Stomach smooth muscle (tissue), 2 donors: ENCODE results near the gene MRPL10.

Source experiments
- H3K27ac ChIP-seq: one replicate; pipeline ENCODE4 v1.7.0; 2013; ENCODE audit warnings: mild to moderate bottlenecking, low read length, inconsistent platforms
- H3K27me3 ChIP-seq, 2 donors: one replicate each; pipeline ENCODE4 v1.7.0; 2013; ENCODE audit warnings: low read length in 2 of 2; ENCODE audit not compliant: insufficient read depth in 2 of 2, control insufficient read depth in 1 of 2
- H3K36me3 ChIP-seq, 2 donors: one replicate each; pipeline ENCODE4 v1.7.0; 2013; ENCODE audit warnings: low read length in 2 of 2; ENCODE audit not compliant: control insufficient read depth in 2 of 2, insufficient read depth in 2 of 2
- H3K4me1 ChIP-seq: one replicate; pipeline ENCODE4 v1.7.0; 2013; ENCODE audit warnings: low read length; ENCODE audit not compliant: control insufficient read depth, insufficient read depth
- H3K4me3 ChIP-seq, 2 donors: one replicate each; pipeline ENCODE4 v1.7.0; 2013; ENCODE audit warnings: low read length in 2 of 2
- H3K9ac ChIP-seq, 2 donors: one replicate each; pipeline ENCODE4 v1.7.0; 2013; ENCODE audit warnings: low read length in 2 of 2, mild to moderate bottlenecking in 1 of 2
- H3K9me3 ChIP-seq, 2 donors: one replicate each; pipeline ENCODE4 v1.7.0; 2013; ENCODE audit warnings: low read length in 2 of 2; ENCODE audit not compliant: control insufficient read depth in 2 of 2
- donor health status: healthy.
- donor health status: Pancreatic carcinoma.

MRPL10 gene

DNA sequence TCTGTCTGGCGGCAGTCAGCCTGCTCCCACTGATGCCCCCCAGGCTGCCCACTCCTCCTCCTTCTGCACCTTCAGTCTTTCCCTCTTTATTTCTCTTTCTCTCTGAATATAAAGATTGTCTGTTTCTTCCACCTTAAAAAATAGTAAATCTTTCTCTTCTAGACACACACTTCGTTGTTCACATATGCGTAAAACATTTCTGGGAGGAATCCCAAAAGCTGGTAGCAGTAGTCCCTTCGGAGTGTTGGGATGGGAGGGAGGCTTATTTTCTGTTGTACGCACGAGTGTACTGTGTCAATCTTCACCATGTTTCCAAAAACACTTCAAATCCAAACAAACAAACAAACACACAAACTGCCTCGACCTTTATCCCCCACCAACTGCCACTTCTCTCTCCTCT, 19.6 kb downstream of the MRPL10 start:
- Histone ChIP-seq H3K4me1 (no peaks in the 10 kb centered on the region), H3K9me3 (no peaks in the 10 kb centered on the region), H3K9ac (no peak overlapping the region), H3K27me3 (no peaks in the 10 kb centered on the region), H3K36me3 (peaks cover 4 to 12% of the 10 kb centered on the region in 2 donors), H3K27ac (no peak overlapping the region), H3K4me3 (no peak overlapping the region)

GRCh38 chr17:47810901-47811635, 20.3 kb downstream of the MRPL10 start:
- H3K36me3 ChIP-seq: peaks cover 4 to 9% of the 10 kb centered on the region in 2 donors
- no peaks in the 10 kb centered on the region for H3K9me3 ChIP-seq
- no peaks in the 10 kb centered on the region for H3K4me1 ChIP-seq
- no peaks in the 10 kb centered on the region for H3K27me3 ChIP-seq
- no peak overlapping the region for H3K4me3 ChIP-seq
- no peak overlapping the region for H3K27ac ChIP-seq
- no peak overlapping the region for H3K9ac ChIP-seq

- Histone ChIP-seq H3K9me3 (no peaks in the 10 kb centered on the region), H3K4me3 (no peak overlapping the region), H3K27me3 (no peaks in the 10 kb centered on the region), H3K27ac (no peak overlapping the region), H3K36me3 (peaks cover 4 to 6% of the 10 kb centered on the region in 2 donors), H3K4me1 (no peaks in the 10 kb centered on the region), H3K9ac (no peak overlapping the region)
Measured at GRCh38 chr17:47810200-47810821, 21.0 kb downstream of the MRPL10 start.

DNA sequence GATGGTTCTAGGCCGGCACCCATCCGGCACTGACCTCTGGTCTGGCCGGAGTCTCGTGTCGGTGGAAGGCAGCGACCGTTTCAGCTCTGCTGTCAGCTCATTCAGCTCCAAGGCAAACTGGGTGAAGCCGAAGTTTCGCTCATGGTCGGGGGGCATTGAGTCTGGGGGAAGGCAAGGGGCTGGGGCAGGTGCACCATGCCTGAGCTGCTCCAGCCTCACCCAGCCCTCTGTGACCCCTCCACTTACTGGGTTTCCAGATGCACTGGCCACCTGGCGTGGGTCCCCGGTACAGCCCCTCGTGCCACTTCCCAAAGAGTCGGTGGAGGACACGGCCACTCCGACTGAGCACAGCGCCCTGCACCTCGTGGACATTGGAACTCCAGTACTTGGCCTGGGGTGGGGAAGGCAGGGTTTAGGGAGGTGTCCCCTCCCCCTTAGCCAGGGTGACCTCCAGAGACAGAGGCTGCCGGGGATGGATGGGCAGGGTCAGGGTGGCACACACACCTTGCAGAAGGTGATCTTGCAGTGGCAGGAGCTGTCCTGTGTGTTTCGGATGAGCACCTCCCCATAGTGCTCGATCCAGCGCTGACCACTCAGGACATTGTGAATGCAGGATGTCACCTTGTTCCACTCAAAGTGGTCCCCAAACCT, 22.4 kb downstream of the MRPL10 start:
- Histone ChIP-seq H3K27ac (no peak overlapping the region), H3K4me1 (no peaks in the 10 kb centered on the region), H3K9me3 (no peaks in the 10 kb centered on the region), H3K27me3 (no peaks in the 10 kb centered on the region), H3K9ac (no peak overlapping the region), H3K4me3 (no peak overlapping the region), H3K36me3 (peaks cover 3 to 4% of the 10 kb centered on the region in 2 donors)

- Histone ChIP-seq H3K27ac (no peak overlapping the region), H3K36me3 (peaks cover 3 to 4% of the 10 kb centered on the region in 2 donors), H3K27me3 (no peaks in the 10 kb centered on the region), H3K9ac (no peak overlapping the region), H3K9me3 (no peaks in the 10 kb centered on the region), H3K4me3 (no peak overlapping the region), H3K4me1 (no peaks in the 10 kb centered on the region)
Measured at GRCh38 chr17:47808036-47808829, 23.1 kb downstream of the MRPL10 start.

DNA sequence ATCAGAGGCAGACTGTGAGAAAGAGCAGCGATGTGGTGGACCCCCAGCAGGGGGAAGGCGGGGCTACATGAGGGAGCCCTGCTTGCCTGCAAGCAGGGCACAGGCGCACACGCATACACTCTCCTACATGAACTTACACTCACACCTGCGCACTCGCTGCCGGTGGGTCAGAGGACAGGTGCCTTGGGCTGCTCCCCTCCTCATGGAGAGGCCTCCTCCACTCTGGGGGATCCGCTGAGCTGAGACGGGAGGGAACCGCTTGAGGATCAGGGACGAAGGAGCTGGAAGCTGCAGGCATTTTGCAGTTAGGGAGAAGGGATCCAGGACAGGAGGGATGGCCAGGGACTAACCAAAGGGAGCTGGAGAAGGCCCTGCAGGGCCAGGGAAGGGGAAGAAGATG, 23.9 kb downstream of the MRPL10 start:
- peaks cover 3 to 4% of the 10 kb centered on the region in 2 donors for H3K36me3 ChIP-seq
- no peak overlapping the region for H3K27ac ChIP-seq
- H3K9me3 ChIP-seq: no peaks in the 10 kb centered on the region
- H3K9ac ChIP-seq: no peak overlapping the region
- no peaks in the 10 kb centered on the region for H3K4me1 ChIP-seq
- no peaks in the 10 kb centered on the region for H3K27me3 ChIP-seq
- no peak overlapping the region for H3K4me3 ChIP-seq

GRCh38 chr17:47806913-47807255, 24.5 kb downstream of the MRPL10 start:
- Histone ChIP-seq H3K36me3 (peaks cover 3 to 4% of the 10 kb centered on the region in 2 donors), H3K27me3 (peaks cover 0 to 2% of the 10 kb centered on the region in 2 donors)

GRCh38 chr17:47806026-47806912, 25.1 kb downstream of the MRPL10 start:
- Histone ChIP-seq H3K27me3 (peaks cover 0 to 2% of the 10 kb centered on the region in 2 donors), H3K9me3 (no peaks in the 10 kb centered on the region), H3K36me3 (peaks cover 3 to 4% of the 10 kb centered on the region in 2 donors), H3K4me1 (no peaks in the 10 kb centered on the region), H3K27ac (no peak overlapping the region), H3K4me3 (no peak overlapping the region), H3K9ac (no peak overlapping the region)

More at GRCh38 chr17:47806913-47807255, 24.5 kb downstream of the MRPL10 start:
- Histone ChIP-seq H3K27ac (no peak overlapping the region), H3K4me1 (no peaks in the 10 kb centered on the region), H3K4me3 (no peak overlapping the region), H3K9ac (no peak overlapping the region), H3K9me3 (no peaks in the 10 kb centered on the region)

DNA sequence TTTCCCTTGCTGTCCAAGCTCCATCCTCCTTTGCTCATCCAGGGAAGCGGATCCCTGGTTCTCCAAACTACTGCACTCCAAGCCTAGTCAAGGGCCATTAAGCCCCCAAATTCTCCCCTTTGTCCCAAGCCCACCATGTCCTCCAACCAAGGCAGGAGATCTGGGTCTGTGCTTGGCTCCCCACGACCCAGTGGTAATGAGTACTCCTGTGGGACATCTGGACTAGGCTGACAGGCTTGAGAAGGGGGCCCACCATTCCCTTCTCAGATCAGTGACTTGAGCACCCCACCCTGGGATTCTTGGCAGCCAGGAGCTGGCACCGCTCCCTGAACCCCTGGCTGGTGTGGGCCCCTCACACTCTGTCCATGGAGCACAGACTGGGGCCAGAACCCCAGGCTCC, 26.9 kb downstream of the MRPL10 start:
- Histone ChIP-seq H3K9ac (no peak overlapping the region), H3K27me3 (peaks cover 2% of the 10 kb centered on the region in 2 donors), H3K9me3 (no peaks in the 10 kb centered on the region), H3K4me1 (no peaks in the 10 kb centered on the region), H3K36me3 (peaks cover 3 to 4% of the 10 kb centered on the region in 2 donors), H3K27ac (no peak overlapping the region), H3K4me3 (no peak overlapping the region)

GRCh38 chr17:47803751-47804150, 27.6 kb downstream of the MRPL10 start:
- H3K27me3 ChIP-seq: peaks cover 2% of the 10 kb centered on the region in 2 donors
- no peak overlapping the region for H3K9ac ChIP-seq
- no peak overlapping the region for H3K27ac ChIP-seq
- no peaks in the 10 kb centered on the region for H3K9me3 ChIP-seq
- no peaks in the 10 kb centered on the region for H3K4me1 ChIP-seq
- H3K4me3 ChIP-seq: no peak overlapping the region
- peaks cover 0 to 3% of the 10 kb centered on the region in 2 donors for H3K36me3 ChIP-seq
